GM21717 (cell line): Measurements from ENCODE around the gene CHPF.

Experiments
- ATAC-seq: cut with Tn5 transposase; IDR thresholded peaks from one replicate; pipeline ENCODE4 v1.9.1; 2021; ENCODE audit warnings: mild to moderate bottlenecking, moderate library complexity; ENCODE audit not compliant: unreplicated experiment

Gene CHPF

DNA sequence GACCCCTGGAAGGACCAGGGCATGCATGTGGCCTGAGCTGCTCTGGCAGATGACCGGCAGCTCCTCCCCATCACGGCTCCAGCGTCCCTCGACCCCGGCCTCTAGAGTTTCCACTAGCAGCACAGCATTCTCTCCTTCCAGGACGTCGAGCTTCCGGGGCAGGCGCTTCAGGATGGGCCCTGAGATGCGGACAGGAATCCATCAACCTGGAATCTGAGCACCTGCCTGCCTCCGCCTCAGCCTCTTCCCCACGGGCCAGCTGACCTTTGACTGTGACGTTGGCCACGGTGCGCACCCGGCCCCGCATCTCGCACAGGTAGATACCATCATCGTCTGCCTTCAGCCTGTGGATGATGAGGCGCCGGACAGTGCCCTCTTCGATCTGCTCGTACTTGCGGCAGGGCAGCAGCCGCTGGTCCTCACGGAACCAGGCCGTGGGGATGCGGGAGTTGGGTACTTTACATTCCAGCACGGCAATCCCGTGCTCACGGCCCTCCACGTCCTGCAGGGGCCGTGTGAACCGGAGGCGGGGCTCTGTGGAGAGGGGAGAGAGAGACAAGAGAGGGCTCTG, 24.3 kb upstream of the CHPF start:
- ATAC-seq, result no peak

DNA sequence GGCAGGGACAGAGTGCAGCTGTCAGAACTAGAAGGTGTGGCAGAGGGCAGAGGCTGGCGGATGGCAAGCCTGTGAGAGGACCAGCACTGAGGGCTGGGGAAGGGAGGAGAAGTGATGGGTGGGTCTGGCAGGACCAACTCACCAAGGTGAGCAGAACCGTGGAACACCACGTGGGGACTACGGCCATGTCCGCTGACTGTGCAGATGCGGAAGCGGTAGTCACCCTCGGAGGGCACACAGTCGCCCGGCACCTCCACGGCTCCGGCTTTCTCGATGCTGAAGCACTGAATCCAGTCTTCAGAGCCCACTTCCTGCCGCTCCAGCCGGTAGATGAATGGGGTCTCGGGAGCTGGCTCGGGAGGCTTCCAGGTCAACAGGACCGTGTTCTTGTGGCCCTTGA, 23.5 kb upstream of the CHPF start:
- ATAC-seq, result no peak

DNA sequence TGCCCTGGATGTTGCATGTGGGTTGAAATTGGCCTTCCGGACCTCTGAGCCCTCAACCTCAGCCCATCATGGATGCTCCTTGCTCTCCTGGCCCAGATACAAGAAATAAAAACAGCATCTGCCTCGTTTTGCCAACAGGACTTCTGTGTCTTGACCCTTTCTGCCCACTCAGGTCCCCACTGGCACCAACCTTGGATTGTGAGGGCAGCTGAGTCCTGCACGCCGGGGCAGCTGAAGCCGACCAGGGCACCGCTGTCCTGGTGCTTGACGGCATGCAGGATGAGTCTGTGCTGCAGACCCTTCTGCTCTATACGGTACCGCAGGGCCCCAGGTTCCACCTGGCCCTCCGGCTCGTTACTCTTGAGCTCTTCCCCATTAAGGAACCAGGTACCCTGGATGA, 23.0 kb upstream of the CHPF start:
- ATAC-seq, result no peak

DNA sequence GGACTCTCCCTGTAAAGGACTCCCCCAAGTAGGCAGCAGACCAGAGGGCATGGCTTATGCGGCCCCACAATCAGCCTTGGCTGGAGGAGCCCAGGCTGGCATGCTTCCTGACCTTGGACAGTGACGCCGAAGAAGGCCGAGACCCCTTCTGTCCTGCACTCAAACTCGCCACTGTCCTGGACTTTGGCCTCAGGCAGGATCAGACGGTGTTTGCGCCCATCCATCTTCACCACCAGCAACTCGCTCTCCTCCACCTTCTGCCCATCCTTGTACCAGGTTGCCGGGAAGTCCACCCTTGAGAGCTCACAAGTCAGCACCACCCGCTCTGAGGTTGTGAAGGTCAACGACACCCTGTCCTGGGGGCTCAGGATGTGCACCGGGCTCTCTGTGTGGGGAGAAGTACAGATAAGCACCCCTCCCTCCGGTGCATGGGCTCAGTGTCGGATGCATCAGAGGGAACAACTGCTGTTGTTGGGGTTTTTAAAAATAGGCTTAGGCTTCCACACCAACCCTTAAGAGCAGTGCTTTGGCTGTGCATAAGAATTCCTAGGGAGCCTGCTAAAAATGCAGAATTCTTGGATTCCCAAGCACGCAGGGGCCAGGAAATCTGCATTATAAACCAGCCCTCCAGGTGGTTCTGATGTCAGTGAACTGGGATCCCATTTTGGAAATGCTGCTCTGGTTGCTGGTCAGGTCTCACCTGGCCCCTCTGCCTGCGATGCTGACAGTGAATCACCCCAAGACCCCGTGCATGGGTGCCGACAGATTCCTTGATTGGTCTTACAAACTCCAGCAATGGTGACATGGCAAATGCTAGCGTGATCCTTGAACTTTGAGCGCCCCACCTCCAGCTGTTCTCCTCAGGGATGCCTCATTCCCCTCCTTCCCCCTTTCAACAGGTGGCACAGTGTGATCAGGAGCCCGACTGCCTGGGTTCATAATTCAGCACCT, 21.8 kb upstream of the CHPF start:
- no peak for ATAC-seq

DNA sequence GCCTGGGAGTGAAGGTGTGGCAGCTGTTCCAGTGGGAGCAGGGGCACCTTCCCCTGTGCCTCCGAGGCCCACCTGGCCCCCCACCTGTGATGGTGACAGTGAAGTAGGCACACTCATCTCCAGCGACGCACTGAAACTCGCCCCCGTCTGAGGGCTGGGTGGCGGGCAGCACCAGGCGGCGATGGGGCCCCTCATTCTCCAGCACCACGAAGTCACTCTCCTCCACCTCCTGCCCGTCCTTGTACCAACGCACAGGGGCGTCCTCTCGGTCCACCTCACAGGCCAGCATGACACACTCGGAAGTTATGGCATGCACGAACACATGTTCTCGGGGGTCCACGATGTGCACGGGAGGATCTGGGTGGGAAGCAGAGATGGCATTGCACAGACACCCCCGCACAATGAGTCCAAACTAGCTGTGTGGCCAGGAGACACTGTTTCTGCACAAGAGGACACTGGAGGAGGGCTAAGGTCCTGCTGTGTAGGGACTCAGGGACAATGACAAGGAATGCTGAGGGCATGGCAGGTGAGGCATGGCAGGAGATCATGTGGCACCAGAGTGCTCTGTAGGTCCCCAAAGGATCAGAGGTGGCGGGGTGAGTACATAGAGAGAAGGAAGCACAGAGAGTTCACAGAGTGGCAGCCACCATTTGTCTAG, 19.8 kb upstream of the CHPF start:
- ATAC-seq, result no peak

DNA sequence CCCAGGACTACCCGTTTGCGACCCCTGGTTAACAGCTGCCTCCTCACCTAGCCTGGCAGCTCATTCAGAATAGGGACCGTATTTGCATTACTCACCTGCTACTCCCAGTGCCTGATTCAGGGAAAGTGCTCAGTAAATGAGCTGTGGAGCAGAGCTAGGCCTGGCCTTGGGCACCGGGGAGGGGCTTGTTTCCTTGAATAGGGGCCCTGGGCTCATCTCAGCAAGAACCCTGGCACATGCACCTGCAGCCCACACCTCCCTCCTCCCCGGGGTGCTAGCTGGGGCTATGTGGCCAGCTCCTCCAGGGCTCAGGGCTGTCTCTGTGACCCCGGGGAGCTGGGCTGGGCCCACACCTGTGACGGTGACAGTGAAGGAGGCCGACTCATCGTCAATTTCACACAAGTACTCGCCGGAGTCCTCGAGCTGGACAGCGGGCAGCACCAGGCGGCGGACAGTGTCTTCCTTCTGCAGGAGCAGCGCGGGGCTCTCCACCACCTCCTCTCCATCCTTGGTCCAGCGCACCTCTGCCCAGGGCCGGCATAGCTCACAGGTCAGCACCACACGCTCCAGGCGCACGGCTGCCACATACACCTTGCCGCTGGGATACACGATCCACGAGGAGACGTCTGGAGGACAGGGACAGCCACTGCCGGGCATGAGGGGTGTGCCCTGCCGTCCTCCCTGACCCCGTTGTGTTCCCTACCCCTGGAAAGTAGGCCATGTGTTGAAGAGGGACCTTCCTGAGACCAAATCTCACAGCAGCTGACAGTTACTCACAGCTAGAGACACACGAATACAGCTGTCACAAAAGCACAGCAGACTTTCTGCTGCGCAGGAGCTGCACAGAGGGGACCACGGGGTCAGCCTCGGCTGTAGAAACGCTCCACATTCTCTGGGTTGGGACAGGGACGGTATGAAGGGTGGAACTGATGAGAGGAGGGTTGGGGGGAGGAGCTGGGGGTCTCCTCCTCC, 18.7 kb upstream of the CHPF start:
- ATAC-seq, result no peak

DNA sequence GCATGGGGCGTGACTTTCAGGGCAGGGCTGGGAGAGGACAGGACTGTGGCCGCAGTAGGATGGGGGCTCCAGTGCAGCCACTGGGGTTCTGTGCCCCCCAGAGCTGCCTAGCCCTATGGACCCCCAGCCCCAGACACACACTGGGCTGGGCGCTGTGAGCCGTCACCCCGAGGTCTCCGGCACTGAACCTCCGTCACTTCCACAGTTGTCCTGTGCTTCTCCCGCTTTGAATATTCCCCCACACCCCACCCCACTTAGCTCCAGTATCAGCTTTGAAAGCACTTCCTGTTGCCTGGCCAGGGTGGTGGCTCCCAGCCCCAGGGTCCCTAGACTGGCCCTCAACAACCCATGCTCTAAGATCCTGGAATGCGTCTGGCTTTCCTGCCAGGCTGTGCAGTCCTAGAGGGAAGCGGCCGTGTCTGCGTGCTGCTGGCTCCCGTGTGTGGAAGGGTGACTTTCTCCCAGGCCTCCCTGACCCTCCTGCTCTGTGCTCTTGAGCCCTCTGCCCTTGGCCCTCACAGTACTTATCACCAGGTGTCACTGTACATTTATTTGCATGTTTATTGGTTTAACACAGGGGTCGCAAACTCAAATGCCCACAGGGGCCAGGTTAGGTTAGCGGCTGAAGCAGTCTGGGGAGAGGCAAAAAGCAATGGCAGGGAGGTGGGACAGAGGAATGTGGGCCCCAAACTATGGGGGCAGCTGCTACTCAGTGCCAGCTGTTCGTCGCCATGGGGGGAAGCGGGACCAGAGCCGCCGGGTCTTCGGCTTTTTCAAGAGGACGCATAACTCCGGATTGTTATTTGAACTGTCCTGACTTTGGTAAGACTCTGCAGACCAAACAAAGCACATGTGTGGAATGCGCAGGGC, 17.8 kb upstream of the CHPF start:
- no peak for ATAC-seq

DNA sequence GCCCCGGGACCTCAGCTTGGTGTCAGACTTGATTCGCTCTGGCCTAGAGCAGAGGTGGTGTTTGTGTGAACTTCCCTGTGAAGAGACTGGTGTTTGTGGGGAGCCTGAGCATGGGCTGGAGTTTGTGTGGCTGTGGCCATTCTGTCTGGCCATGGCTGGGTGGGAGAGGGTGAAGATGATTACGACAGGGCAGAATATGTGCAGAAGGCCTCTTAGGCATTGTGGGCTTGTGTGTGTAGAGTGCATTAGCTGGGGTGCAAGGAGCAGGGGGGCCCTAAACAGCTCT, 17.2 kb upstream of the CHPF start:
- no peak for ATAC-seq

DNA sequence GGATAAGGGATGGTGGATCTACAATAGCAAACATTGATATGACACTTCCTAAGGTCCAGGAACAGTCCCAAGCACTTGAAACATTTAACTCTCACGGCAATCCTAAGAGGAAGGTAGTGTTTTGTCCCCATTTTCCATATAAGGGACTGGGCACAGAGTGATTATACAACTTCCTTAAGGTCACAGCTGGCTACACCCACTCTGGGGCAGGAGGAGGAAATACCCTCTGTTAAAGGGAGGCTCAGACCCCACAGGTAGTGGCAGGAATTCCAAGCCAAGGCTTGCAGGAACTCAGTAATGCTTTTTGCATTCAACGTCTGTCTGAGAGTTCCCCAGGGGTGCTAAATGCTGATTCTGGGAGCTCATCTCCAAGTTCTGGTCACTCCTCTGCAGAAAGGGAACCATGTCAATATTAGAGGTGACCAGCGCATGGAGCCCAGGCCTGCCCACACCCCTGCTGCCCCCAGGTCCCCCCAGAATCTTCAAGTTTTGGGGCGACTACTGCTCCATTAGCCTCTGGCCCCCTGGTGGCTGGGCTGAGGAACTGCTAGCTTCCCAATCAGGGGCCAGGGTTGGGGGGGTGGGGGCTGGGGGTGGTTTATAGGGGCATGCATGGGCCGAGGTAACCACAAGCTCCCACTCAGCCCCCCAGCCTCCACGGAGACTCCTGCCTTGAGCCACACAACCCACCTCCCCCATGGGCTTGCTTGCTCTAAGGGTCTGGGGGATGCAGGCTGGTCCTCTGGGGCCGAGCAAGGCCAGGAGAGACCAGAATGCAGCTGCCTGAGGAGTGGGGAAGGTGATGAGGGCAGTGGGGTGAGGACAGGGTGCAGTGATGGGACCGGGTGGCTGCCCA, 16.7 kb upstream of the CHPF start:
- ATAC-seq, result no peak

DNA sequence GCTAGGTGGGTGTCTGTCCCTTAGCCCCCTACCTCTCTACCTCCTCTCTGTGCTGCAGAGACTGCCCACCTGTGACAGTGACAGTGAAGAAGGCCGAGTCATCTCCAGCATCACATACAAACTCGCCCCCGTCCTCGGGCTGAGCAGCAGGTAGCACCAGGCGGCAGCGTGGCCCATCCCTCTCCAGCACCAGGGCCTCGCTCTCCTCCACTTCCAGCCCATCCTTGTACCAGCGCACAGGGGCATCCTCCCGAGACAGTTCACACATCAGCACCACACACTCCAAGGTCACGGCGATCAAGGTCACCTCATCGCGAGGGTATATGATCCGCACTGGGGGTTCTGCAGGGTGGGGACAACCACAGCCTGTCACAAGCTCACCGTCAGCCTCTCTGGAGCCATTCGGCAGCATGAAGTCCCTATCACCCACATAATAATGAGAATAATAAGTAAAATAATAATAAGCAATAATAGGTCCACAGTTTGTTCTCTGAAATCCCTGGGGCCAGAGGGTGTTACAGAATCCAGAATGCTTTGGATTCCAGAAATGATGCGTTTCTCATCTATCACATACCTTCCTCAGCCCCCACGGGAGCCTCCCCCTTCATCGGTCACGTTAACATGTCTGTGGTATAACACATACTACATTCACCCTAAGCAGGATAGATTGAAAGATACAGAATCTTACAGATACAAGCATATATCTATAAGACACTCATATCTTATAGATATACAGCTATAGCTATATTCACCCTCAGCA, 15.7 kb upstream of the CHPF start:
- no peak for ATAC-seq

DNA sequence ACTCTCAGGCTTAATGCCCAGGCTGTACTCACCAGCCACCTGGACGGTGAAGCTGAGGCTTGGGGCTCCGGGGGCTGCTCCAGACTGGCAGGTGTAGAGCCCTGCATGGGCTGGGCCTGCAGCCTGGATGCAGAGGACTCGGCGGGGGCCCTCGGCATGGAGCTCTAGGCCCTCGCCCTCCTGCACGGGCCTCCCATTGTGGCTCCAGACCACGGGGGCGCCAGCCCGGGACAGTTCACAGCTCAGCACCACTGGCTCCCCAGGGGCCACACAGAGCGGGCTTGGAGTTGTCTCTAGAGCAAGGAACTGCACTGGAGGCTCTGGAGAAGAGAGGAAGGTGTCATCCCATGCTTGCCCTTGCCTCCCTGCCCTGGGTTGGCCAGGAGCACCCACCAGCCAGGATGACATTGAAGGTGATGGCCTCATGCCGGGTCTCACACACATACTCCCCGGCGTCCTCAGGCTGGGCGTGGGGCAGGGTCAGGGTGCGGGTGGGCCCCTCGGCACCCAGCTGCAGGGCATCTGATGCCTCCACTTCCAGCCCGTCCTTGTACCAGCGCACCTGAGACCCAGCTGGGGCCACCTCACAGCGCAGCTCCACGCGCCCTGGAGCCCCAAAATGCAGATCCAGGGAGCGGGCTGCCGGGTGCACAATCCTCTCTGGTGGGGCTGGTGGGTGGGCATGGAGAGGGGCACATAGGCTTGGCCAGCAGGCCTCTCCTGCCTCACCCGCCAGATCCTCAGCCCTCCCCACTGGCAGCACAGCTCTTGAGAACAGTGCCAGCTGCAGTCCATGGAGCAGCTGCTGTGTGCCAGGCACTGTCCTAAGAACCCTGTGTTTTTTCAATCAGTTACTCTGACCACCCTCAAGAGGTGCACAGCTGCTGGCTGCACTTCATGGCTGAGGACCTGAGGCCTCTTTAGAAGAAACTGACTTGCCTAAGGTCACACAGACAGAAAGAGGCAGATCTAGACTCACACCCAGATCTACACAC, 14.5 kb upstream of the CHPF start:
- ATAC-seq, result no peak

DNA sequence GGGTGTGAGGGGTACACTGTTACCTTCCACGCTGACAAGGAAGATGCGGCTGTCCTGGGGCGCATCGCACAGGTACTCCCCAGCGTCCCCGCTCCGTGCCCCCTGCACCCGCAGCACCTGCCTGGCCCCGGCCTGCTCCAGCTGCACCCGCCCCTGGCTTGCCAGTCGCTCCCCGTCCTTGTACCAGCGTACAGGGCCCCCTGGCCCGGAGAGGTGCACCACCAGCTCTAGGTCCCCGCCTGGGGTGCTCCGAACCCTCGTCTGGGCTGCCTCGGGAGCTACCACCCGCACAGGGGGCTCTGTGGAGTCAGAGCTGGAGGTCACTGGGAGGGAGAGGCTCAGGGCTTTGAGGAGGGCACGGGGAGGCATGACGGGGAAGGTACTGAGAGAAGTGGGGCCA, 13.7 kb upstream of the CHPF start:
- no peak for ATAC-seq

DNA sequence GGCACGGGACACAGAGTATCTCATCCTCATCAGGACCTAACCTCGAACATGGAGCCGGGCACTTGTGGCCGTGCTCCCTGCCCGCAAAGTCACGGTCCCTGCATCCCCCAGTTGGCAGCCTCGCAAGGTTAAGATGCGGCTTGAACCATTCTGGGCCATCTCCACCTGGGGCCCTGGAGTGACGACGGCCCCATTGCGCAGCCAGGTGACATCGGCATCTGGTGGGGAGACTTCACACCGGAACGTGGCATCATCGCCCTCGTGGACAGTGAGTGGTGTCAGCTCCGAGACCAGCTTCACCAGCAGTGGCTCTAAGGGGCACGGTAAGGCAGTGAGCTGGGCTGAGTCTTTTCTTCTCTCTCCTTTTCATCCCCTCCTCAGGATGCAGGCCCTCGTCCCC, 12.8 kb upstream of the CHPF start:
- no peak for ATAC-seq

DNA sequence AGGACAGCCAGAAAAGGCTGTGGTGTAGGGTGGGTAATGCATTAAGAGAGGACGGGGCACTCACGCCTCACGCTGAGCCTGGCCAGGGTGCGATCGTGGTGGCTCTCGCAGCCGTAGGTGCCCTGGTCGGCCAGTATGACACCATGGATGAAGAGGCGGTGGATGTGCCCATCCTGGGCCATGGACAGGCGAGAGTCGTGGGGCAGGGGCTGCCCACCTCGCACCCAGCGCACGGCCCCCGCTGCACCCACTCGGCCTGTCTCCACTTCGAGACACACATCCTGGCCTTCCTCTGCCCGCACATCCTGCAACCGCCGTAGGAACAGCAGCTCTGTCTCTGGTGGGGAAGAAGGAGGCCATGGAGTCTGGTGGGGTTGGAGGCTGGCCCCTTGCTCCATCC, 12.3 kb upstream of the CHPF start:
- no peak for ATAC-seq

DNA sequence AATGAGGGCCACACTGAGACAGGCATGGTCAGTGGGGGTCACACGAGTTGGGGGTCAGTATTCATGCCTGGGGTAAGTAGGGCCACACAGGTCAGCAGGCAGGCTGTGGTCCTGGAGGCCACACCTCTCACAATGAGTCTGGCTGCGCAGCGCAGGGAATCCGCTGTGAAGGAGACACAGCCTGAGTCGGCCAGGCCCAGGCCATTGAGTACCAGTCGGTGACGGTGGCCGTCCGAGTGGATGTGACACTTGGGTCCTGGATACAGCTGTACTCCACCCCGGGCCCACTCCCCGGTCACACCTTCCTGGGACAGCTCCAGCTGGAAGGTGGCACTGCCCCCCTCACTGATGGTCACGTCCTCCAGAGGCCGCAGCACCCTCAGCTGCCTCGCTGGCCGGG, 10.7 kb upstream of the CHPF start:
- no peak for ATAC-seq

DNA sequence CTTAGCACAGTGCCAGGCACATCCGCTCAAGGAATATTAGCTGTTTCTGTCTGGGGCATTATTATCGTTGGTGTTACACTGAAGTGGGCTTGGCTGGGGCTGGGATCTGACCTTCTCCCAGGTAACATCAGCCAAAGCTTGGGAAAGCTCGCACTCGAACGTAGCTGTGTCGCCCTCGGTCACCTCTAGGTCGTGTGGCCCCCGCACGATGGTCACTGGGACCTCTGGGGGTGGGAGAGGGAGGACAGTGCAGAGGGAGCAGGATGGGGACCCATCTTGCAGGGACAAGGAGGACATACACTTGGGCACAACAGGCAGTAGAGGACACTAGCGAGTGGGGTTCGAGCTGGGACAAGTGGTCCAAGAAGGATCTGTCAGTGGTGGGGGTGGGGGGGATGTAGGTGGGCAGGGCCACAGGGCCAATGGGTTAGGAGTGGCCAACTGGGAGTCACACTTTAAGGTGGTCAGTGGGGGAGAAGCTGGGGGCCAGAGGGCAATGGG, 9.9 kb upstream of the CHPF start:
- no peak for ATAC-seq

DNA sequence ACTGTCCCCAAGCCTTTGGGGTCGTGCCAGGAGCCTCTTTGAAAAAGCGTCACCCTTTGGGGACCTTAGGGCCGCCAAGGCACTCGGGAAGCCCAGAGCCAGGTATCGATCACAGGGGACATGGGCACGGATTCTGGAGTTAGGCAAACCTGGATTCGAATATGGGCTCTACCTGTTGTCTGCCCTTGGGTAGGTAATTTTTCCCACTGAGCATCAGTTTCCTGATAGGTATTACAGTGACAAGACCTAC, 9.5 kb upstream of the CHPF start:
- no peak for ATAC-seq
